WTC11 (cell line): ENCODE results near the gene SELENBP1.

Source experiments
- GABPB1 ChIP-seq: sonication (generic); formaldehyde crosslinking; IDR thresholded peaks from 2 replicates; pipeline ENCODE4 v1.8.1; 2023; ENCODE audit warnings: mild to moderate bottlenecking, missing genetic modification reagents
- JUN ChIP-seq: sonication (generic); formaldehyde crosslinking; IDR thresholded peaks from 2 replicates; pipeline ENCODE4 v1.8.0; 2023; ENCODE audit warnings: mild to moderate bottlenecking, missing genetic modification reagents
- NR3C1 ChIP-seq: sonication (generic); formaldehyde crosslinking; conservative IDR thresholded peaks from 2 replicates; pipeline ENCODE4 v1.8.1; 2023; ENCODE audit warnings: low read depth, mild to moderate bottlenecking, missing genetic modification reagents
- SMAD4 ChIP-seq: sonication (generic); formaldehyde crosslinking; IDR thresholded peaks from 2 replicates; pipeline ENCODE4 v1.8.0; 2022; ENCODE audit warnings: mild to moderate bottlenecking, missing genetic modification reagents
- ZBTB21 ChIP-seq: sonication (generic); formaldehyde crosslinking; IDR thresholded peaks from 2 replicates; pipeline ENCODE4 v1.8.1; 2023; ENCODE audit warnings: mild to moderate bottlenecking, missing genetic modification reagents, borderline replicate concordance
- ZNF121 ChIP-seq: sonication (generic); formaldehyde crosslinking; IDR thresholded peaks from 2 replicates; pipeline ENCODE4 v1.8.0; 2023; ENCODE audit warnings: missing genetic modification reagents
- ZNF219 ChIP-seq: sonication (generic); formaldehyde crosslinking; IDR thresholded peaks from 2 replicates; pipeline ENCODE4 v1.8.0; 2023; ENCODE audit warnings: missing genetic modification reagents, mild to moderate bottlenecking, borderline replicate concordance
- ZNF232 ChIP-seq: sonication (generic); formaldehyde crosslinking; IDR thresholded peaks from 2 replicates; pipeline ENCODE4 v1.8.0; 2022; ENCODE audit warnings: mild to moderate bottlenecking, missing genetic modification reagents
- TF ChIP-seq, protein P1 (sequence below): fragments of 200-600 bp; IDR thresholded peaks from 2 replicates; pipeline ENCODE4 v1.8.0; 2022; ENCODE audit warnings: antibody characterized with exemption
- TF ChIP-seq, protein P2 (sequence below): sonication (generic); formaldehyde crosslinking; IDR thresholded peaks from 2 replicates; pipeline ENCODE4 v1.8.0; 2022; ENCODE audit warnings: missing genetic modification reagents
- TF ChIP-seq, protein P3 (sequence below): sonication (generic); formaldehyde crosslinking; IDR thresholded peaks from 2 replicates; pipeline ENCODE4 v1.8.1; 2023; ENCODE audit warnings: mild to moderate bottlenecking, missing genetic modification reagents, moderate library complexity
- TF ChIP-seq, protein P4 (sequence below): sonication (generic); formaldehyde crosslinking; conservative IDR thresholded peaks from 2 replicates; pipeline ENCODE4 v1.8.1; 2023; ENCODE audit warnings: mild to moderate bottlenecking, low read depth, missing genetic modification reagents, moderate library complexity
- TF ChIP-seq, protein P5 (sequence below): sonication (generic); formaldehyde crosslinking; IDR thresholded peaks from 2 replicates; pipeline ENCODE4 v1.8.0; 2022; ENCODE audit warnings: mild to moderate bottlenecking, missing genetic modification reagents
- TF ChIP-seq, protein P6 (sequence below): sonication (generic); formaldehyde crosslinking; IDR thresholded peaks from 2 replicates; pipeline ENCODE4 v1.8.1; 2022; ENCODE audit warnings: missing genetic modification reagents, borderline replicate concordance

DNA sequence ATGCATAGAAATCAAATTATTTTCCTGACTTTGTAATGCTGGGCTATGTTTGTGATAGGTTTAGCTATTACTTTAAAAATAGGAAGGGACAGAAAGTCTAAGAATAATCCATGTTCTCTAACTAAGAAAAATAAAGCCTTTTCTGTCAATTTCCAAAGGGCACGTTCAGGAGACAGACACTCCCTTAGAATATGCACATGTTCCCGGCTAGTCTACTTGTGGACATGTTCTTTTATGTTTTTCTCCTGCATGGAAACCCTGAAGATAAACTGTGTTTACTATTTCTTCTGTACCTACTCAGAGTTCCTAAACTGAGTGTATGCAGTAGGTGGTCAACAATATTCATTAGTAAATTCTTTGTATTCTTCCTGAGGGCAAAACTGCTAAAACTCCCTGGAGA, 39.4 kb upstream of the SELENBP1 start:
- TF ChIP-seq SMAD4 (CRISPR knock-in tag) (no peak), ZNF219 (CRISPR knock-in tag) (no peak), ZNF121 (CRISPR knock-in tag) (no peak), GABPB1 (CRISPR knock-in tag) (no peak), ZNF232 (no peak), JUN (CRISPR knock-in tag) (no peak), ZBTB21 (no peak), NR3C1 (no peak)
- TF ChIP-seq, protein P1, sequence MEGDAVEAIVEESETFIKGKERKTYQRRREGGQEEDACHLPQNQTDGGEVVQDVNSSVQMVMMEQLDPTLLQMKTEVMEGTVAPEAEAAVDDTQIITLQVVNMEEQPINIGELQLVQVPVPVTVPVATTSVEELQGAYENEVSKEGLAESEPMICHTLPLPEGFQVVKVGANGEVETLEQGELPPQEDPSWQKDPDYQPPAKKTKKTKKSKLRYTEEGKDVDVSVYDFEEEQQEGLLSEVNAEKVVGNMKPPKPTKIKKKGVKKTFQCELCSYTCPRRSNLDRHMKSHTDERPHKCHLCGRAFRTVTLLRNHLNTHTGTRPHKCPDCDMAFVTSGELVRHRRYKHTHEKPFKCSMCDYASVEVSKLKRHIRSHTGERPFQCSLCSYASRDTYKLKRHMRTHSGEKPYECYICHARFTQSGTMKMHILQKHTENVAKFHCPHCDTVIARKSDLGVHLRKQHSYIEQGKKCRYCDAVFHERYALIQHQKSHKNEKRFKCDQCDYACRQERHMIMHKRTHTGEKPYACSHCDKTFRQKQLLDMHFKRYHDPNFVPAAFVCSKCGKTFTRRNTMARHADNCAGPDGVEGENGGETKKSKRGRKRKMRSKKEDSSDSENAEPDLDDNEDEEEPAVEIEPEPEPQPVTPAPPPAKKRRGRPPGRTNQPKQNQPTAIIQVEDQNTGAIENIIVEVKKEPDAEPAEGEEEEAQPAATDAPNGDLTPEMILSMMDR: no peak
- TF ChIP-seq, protein P2, sequence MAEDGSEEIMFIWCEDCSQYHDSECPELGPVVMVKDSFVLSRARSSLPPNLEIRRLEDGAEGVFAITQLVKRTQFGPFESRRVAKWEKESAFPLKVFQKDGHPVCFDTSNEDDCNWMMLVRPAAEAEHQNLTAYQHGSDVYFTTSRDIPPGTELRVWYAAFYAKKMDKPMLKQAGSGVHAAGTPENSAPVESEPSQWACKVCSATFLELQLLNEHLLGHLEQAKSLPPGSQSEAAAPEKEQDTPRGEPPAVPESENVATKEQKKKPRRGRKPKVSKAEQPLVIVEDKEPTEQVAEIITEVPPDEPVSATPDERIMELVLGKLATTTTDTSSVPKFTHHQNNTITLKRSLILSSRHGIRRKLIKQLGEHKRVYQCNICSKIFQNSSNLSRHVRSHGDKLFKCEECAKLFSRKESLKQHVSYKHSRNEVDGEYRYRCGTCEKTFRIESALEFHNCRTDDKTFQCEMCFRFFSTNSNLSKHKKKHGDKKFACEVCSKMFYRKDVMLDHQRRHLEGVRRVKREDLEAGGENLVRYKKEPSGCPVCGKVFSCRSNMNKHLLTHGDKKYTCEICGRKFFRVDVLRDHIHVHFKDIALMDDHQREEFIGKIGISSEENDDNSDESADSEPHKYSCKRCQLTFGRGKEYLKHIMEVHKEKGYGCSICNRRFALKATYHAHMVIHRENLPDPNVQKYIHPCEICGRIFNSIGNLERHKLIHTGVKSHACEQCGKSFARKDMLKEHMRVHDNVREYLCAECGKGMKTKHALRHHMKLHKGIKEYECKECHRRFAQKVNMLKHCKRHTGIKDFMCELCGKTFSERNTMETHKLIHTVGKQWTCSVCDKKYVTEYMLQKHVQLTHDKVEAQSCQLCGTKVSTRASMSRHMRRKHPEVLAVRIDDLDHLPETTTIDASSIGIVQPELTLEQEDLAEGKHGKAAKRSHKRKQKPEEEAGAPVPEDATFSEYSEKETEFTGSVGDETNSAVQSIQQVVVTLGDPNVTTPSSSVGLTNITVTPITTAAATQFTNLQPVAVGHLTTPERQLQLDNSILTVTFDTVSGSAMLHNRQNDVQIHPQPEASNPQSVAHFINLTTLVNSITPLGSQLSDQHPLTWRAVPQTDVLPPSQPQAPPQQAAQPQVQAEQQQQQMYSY (CRISPR knock-in tag): no peak
- TF ChIP-seq, protein P3, sequence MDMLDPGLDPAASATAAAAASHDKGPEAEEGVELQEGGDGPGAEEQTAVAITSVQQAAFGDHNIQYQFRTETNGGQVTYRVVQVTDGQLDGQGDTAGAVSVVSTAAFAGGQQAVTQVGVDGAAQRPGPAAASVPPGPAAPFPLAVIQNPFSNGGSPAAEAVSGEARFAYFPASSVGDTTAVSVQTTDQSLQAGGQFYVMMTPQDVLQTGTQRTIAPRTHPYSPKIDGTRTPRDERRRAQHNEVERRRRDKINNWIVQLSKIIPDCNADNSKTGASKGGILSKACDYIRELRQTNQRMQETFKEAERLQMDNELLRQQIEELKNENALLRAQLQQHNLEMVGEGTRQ (CRISPR knock-in tag): no peak
- TF ChIP-seq, protein P4, sequence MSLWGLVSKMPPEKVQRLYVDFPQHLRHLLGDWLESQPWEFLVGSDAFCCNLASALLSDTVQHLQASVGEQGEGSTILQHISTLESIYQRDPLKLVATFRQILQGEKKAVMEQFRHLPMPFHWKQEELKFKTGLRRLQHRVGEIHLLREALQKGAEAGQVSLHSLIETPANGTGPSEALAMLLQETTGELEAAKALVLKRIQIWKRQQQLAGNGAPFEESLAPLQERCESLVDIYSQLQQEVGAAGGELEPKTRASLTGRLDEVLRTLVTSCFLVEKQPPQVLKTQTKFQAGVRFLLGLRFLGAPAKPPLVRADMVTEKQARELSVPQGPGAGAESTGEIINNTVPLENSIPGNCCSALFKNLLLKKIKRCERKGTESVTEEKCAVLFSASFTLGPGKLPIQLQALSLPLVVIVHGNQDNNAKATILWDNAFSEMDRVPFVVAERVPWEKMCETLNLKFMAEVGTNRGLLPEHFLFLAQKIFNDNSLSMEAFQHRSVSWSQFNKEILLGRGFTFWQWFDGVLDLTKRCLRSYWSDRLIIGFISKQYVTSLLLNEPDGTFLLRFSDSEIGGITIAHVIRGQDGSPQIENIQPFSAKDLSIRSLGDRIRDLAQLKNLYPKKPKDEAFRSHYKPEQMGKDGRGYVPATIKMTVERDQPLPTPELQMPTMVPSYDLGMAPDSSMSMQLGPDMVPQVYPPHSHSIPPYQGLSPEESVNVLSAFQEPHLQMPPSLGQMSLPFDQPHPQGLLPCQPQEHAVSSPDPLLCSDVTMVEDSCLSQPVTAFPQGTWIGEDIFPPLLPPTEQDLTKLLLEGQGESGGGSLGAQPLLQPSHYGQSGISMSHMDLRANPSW (CRISPR knock-in tag): no peak
- TF ChIP-seq, protein P5, sequence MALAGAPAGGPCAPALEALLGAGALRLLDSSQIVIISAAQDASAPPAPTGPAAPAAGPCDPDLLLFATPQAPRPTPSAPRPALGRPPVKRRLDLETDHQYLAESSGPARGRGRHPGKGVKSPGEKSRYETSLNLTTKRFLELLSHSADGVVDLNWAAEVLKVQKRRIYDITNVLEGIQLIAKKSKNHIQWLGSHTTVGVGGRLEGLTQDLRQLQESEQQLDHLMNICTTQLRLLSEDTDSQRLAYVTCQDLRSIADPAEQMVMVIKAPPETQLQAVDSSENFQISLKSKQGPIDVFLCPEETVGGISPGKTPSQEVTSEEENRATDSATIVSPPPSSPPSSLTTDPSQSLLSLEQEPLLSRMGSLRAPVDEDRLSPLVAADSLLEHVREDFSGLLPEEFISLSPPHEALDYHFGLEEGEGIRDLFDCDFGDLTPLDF (CRISPR knock-in tag): no peak
- TF ChIP-seq, protein P6, sequence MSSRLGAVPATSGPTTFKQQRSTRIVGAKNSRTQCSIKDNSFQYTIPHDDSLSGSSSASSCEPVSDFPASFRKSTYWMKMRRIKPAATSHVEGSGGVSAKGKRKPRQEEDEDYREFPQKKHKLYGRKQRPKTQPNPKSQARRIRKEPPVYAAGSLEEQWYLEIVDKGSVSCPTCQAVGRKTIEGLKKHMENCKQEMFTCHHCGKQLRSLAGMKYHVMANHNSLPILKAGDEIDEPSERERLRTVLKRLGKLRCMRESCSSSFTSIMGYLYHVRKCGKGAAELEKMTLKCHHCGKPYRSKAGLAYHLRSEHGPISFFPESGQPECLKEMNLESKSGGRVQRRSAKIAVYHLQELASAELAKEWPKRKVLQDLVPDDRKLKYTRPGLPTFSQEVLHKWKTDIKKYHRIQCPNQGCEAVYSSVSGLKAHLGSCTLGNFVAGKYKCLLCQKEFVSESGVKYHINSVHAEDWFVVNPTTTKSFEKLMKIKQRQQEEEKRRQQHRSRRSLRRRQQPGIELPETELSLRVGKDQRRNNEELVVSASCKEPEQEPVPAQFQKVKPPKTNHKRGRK: no peak
